Keratinocyte (primary cell): Measurements from ENCODE around the gene ARMC3. TPM values are rescaled to one million over a fixed set of nuclear protein-coding genes. Genes with fewer than 3 reads are reported as not detected.

Experiments
- DNase-seq: peaks from one replicate; pipeline ENCODE4 v3.0.0-alpha.2; 2011; ENCODE audit warnings: low read depth, missing footprints, low spot score
- FAIRE-seq: peaks from 2 replicates; lab custom pipeline; 2011; peaks lifted over from hg19 to GRCh38; lab: Jason Lieb, UNC
- H2AFZ ChIP-seq: 2 replicates; pipeline ENCODE4 v1.6.0; 2012; ENCODE audit warnings: low read length, control low read depth, inconsistent platforms; ENCODE audit not compliant: control insufficient read depth
- H3K27ac ChIP-seq: 2 replicates; pipeline ENCODE4 v1.5.1; 2011; ENCODE audit warnings: low read length; ENCODE audit not compliant: control insufficient read depth, insufficient read depth
- H3K27me3 ChIP-seq: 3 replicates; pipeline ENCODE4 v1.6.0; 2011; ENCODE audit warnings: low read length; ENCODE audit not compliant: control insufficient read depth, insufficient read depth; ENCODE audit errors: extremely low read depth
- H3K36me3 ChIP-seq, 2 experiments: 2 replicates in 1 of 2; 3 replicates in 1 of 2; pipeline ENCODE4 v1.5.1; 2011; ENCODE audit warnings: low read length in 2 of 2, mild to moderate bottlenecking in 1 of 2; ENCODE audit not compliant: control insufficient read depth in 2 of 2, insufficient read depth in 2 of 2; ENCODE audit errors: extremely low read depth in 1 of 2
- H3K4me1 ChIP-seq: 3 replicates; pipeline ENCODE4 v1.5.1; 2011; ENCODE audit warnings: low read length; ENCODE audit not compliant: control insufficient read depth, insufficient read depth; ENCODE audit errors: extremely low read depth
- H3K4me2 ChIP-seq: 3 replicates; pipeline ENCODE4 v1.6.0; 2011; ENCODE audit warnings: low read depth, low read length; ENCODE audit not compliant: control insufficient read depth, insufficient read depth; ENCODE audit errors: extremely low read depth
- H3K4me3 ChIP-seq, 3 experiments: fragments of 200-600 bp in 1 of 3; sonication (generic) in 1 of 3; 2 replicates in 2 of 3; 3 replicates in 1 of 3; pipeline ENCODE4 v1.5.1; 2011 to 2016; ENCODE audit warnings: low read length in 3 of 3, mild to moderate bottlenecking in 3 of 3, control low read depth in 2 of 3, inconsistent platforms in 1 of 3, low read depth in 1 of 3, mixed read lengths in 1 of 3, mixed run types in 1 of 3, moderate library complexity in 1 of 3; ENCODE audit not compliant: control insufficient read depth in 2 of 3, insufficient read depth in 2 of 3; ENCODE audit errors: extremely low read depth in 1 of 3
- H3K79me2 ChIP-seq: 2 replicates; pipeline ENCODE4 v1.6.0; 2012; ENCODE audit warnings: low read length; ENCODE audit not compliant: control insufficient read depth, insufficient read depth
- H3K9ac ChIP-seq: 3 replicates; pipeline ENCODE4 v1.6.0; 2011; ENCODE audit warnings: low read length; ENCODE audit not compliant: control insufficient read depth, insufficient read depth; ENCODE audit errors: extremely low read depth
- H3K9me1 ChIP-seq: 3 replicates; pipeline ENCODE4 v1.6.0; 2011; ENCODE audit warnings: low read length; ENCODE audit not compliant: control insufficient read depth, insufficient read depth; ENCODE audit errors: extremely low read depth
- H3K9me3 ChIP-seq: 2 replicates; pipeline ENCODE4 v1.5.1; 2012; ENCODE audit warnings: low read depth, low read length; ENCODE audit not compliant: control insufficient read depth
- H4K20me1 ChIP-seq: 3 replicates; pipeline ENCODE4 v1.6.0; 2011; ENCODE audit warnings: low read length; ENCODE audit not compliant: control insufficient read depth, insufficient read depth; ENCODE audit errors: extremely low read depth
- CTCF ChIP-seq, 3 experiments: IDR thresholded peaks in 1 of 3; conservative IDR thresholded peaks in 1 of 3; optimal IDR thresholded peaks in 1 of 3; 2 replicates in 2 of 3; 3 replicates in 1 of 3; pipeline versions ENCODE3 to v1.5.1; 2011; ENCODE audit warnings: low read length in 3 of 3, mild to moderate bottlenecking in 3 of 3, moderate library complexity in 2 of 3, control low read depth in 1 of 3, inconsistent platforms in 1 of 3; ENCODE audit not compliant: insufficient read depth in 2 of 3; ENCODE audit errors: extremely low read depth in 1 of 3
- EZH2 ChIP-seq: IDR thresholded peaks from one replicate; pipeline ENCODE4 v1.6.1; 2012; ENCODE audit warnings: inconsistent platforms, mild to moderate bottlenecking, low read length, moderate library complexity
- dilution Hi-C: fragments of 300-500 bp; cut with MboI; formaldehyde crosslinking; loops from one replicate; pipeline ENCODE4 v1.7.0; 2020; ENCODE audit warnings: low sequenced_read_pairs; ENCODE audit not compliant: extremely low pct_ligation_motif_present
- polyA plus RNA-seq, 5 experiments: library from polyadenylated mRNA; depleted of rRNA in 3 of 5; stranded (reverse) in 3 of 5; stranded (forward) in 1 of 5; unstranded in 1 of 5; fragments of >200 nt; gene quantifications; 1 replicate in 1 of 5; 2 replicates in 3 of 5; 3 replicates in 1 of 5; pipeline versions ENCODE4 v1.2.1 to v1.2.3, GENCODE V29; 2011 to 2012; ENCODE audit warnings: missing spikeins in 2 of 5, low read depth in 1 of 5, low replicate concordance in 1 of 5

The ARMC3 gene
- polyA plus RNA-seq, 1 donor (not counting 4 experiments of a cell fraction or from before 2014, with no cell fraction given), result not detected

DNA sequence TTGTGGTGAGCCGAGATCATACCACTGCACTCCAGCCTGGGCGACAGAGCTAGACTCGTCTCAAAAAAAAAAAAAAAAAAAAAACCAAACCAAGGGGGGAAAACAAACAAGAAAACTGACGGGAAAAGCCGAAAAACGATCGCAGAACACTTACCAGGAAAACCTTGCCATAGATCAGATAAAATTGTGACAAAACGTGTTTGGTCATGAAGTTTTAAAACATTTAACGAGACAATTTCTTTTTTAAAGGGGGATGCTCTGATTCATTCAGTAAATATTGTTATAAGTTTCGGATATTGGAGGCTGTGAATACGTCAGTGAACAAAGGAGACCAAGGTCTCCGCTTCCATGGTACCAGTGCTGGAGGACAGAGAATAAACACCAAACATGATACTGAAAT lies 77.3 kb downstream of the ARMC3 start:
- no peaks in the 10 kb centered on the region for H3K9me1 ChIP-seq
- no peaks in the 10 kb centered on the region for H3K9me3 ChIP-seq
- no peak for DNase-seq
- H3K36me3 ChIP-seq, result no peaks in the 10 kb centered on the region
- H3K4me1 ChIP-seq, result no peaks in the 10 kb centered on the region
- H3K79me2 ChIP-seq, result no peaks in the 10 kb centered on the region
- H3K4me3 ChIP-seq, result no peak overlapping the region
- peaks cover 4% of the 10 kb centered on the region for H3K27me3 ChIP-seq
- dilution Hi-C loops, result no loop called here
- no peaks in the 10 kb centered on the region for H4K20me1 ChIP-seq
- no peak overlapping the region for H3K9ac ChIP-seq
- H3K4me2 ChIP-seq, result no peak overlapping the region
- TF ChIP-seq EZH2 (no peak), CTCF (optimal IDR thresholded peaks at IDR 0.05 in 1 of 3, IDR thresholded peaks at IDR 0.05 in 1 of 3, conservative IDR thresholded peaks at IDR 0.05 in 1 of 3; ENCODE audit: extremely low read depth in 1 of 3, insufficient read depth in 2 of 3, low read length in 3 of 3) (no peak)
- no peak overlapping the region for H3K27ac ChIP-seq
- no peak overlapping the region for H2AFZ ChIP-seq
- no peak for FAIRE-seq

- no peaks in the 10 kb centered on the region for H3K36me3 ChIP-seq
- H3K9ac ChIP-seq, result no peak overlapping the region
- H3K79me2 ChIP-seq, result no peaks in the 10 kb centered on the region
- H3K4me2 ChIP-seq, result no peak overlapping the region
- H3K27ac ChIP-seq, result no peak overlapping the region
- H2AFZ ChIP-seq, result no peak overlapping the region
- no peaks in the 10 kb centered on the region for H3K9me3 ChIP-seq
- no peak for TF ChIP-seq EZH2
- no peak for TF ChIP-seq CTCF (optimal IDR thresholded peaks at IDR 0.05 in 1 of 3, IDR thresholded peaks at IDR 0.05 in 1 of 3, conservative IDR thresholded peaks at IDR 0.05 in 1 of 3; ENCODE audit: extremely low read depth in 1 of 3, insufficient read depth in 2 of 3, low read length in 3 of 3)
- no peak overlapping the region for H3K4me3 ChIP-seq
- H3K4me1 ChIP-seq, result no peaks in the 10 kb centered on the region
- peaks cover 6% of the 10 kb centered on the region for H3K27me3 ChIP-seq
- no peaks in the 10 kb centered on the region for H3K9me1 ChIP-seq
- FAIRE-seq (no peak), DNase-seq (no peak)
- dilution Hi-C loops, result no loop called here
- H4K20me1 ChIP-seq, result no peaks in the 10 kb centered on the region
Observed at GRCh38 chr10:23013581-23014335, 85.9 kb downstream of the ARMC3 start.
